Activated naive CD8-positive, alpha-beta T cell treated with anti-CD3 and anti-CD28 coated beads, Interleukin-2, amount 50 U/mL, for 16 hours (primary cell): Measurements from ENCODE around the gene GNAT2.

Experiments
- DNase-seq: peaks from one replicate; pipeline ENCODE4 v3.0.0-alpha.2; 2020; ENCODE audit warnings: low read depth, low spot score

The GNAT2 gene

DNA sequence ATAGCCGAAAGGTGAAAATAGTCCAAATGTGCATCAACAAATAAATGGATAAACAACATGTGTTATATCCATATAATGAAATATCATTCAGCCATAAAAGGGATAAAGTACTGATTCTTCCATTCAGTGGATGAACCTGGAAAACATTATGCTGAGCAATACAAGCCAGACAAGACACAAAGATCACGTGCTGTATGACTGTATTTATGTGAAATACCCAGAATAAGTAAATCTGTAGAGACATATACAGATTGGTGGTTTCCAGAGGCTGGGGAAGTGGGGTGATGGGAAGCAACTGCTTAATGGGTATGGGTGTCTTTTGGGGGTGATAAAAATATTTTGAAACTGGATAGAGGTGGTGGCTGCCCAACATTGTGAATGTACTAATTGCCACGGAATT lies 23.2 kb upstream of the GNAT2 start:
- no peak for DNase-seq

GRCh38 chr1:109641861-109642260 lies 22.4 kb upstream of the GNAT2 start:
- no peak for DNase-seq

GRCh38 chr1:109641078-109641740 lies 21.8 kb upstream of the GNAT2 start:
- no peak for DNase-seq

DNA sequence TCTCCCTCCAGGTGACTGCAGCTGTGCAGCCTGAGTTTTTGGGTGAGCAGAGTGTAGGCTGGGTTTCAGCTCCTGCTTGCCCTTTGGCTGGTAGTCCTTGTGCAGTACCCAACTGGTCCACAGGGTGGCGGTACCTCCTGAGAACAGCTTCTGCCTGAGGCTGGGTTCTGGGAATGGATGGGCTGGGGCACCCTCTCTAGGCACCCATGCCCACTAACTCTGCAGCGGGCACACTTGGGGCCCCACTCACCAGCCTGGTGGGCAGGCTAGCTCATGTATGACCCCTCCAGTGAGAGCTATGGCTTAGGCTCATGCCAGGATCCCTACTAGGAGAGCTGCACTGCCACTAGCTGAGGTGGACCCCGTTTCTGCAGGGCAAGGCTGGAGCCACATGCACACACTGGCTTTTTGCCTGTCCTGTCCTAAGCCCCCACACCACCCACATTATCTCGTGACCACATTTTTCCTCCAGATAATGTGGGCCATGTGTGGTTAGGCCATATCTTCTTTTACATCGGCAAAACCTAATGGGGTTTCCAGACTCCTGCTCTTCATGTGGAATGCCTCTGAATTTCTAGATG lies 21.0 kb upstream of the GNAT2 start:
- DNase-seq, result peak; percentile 88

GRCh38 chr1:109639841-109640184 lies 20.4 kb upstream of the GNAT2 start:
- DNase-seq, result no peak

DNA sequence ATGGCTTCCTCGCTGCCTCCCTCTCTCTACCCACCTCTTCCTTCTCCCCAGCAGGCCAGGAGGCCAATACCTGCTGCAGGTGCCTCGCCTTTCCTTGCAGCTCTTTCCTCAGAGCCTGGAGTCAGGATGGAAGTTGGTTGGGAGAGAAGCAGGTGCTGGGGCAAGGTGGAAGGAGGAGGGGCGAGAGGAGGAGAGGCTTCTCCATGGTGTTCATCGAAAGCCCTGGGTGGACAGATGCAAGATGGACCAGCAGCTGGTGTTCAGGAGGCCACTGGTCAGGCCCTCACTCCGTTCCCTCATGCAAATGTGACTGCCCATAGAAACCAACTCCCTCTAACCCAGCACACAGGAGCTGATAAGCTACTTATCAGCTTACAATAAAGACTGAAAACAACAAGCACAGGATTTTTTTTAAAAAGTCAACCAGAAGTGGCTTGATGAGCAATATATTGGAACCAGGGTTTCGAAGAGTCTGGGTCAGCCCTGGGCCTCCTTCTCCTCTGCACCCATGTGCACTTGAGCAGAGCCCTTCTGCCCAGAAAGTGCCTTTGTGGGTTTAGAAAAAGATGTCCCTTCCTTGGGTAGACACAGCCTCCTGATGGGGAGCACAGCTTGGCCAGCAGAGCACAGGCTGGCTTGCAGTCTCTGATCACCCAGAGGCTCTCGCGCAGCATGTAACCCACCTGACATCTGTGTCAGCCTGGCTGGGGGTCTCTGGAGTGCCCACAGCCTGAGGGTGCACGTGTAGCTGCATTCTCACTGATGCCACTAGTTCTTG lies 19.8 kb upstream of the GNAT2 start:
- no peak for DNase-seq

GRCh38 chr1:109637446-109637845 lies 18.0 kb upstream of the GNAT2 start:
- no peak for DNase-seq

DNA sequence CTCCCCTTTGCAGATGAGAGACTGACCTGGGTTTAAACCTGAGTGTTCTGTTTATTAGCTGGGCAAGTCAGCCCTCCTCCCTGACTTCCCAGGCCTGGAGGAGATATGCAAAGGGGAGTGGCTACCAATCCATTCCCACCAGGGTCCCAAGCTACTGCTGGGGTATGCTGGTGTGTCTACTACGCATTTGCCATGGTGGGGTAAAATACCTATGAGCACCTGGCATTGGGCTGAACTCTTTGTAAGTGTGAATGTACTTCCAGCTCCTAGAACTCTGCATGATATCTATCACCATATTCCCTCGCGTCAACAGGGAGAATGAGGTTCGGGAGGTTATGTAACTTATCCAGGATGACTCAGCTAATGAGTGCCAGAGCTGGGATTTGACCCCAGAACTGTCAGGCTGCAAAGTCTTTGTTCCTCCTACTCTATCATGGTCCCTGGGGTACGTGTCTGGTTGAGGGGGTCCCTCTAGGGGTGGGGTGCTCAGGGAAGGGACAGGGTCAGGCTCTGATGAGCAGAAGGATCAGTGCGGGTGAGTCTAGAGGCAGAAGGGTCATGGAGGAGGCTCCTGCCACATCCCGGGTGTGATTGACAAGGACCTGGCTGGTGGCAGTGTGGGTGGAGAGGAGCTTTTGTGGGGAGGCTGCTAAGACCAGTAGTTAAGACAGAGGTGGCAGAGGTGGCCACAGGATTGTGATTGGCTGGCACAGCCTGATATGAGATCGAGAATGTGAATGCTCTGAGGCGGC lies 17.0 kb upstream of the GNAT2 start:
- DNase-seq, result no peak

DNA sequence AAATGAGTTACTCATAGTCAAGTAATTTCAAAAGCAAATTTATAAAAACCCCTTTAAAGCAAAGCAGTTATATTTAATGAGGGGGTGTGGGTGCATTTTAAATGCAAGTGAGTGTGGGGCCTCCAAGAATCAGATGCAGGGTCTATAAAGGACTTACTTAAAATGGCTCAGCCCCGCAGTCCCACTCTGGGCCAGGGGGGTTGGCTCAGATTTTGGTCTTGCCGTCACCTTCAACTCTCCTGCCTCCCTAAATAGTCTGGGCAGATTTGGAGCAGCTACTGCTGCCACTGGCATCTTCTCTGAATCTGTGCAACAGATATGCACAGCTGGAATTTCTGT lies 16.4 kb upstream of the GNAT2 start:
- DNase-seq, result no peak

- DNase-seq, result no peak
Measured at GRCh38 chr1:109634771-109635750, 15.6 kb upstream of the GNAT2 start.

GRCh38 chr1:109634292-109634691 lies 14.9 kb upstream of the GNAT2 start:
- no peak for DNase-seq

DNA sequence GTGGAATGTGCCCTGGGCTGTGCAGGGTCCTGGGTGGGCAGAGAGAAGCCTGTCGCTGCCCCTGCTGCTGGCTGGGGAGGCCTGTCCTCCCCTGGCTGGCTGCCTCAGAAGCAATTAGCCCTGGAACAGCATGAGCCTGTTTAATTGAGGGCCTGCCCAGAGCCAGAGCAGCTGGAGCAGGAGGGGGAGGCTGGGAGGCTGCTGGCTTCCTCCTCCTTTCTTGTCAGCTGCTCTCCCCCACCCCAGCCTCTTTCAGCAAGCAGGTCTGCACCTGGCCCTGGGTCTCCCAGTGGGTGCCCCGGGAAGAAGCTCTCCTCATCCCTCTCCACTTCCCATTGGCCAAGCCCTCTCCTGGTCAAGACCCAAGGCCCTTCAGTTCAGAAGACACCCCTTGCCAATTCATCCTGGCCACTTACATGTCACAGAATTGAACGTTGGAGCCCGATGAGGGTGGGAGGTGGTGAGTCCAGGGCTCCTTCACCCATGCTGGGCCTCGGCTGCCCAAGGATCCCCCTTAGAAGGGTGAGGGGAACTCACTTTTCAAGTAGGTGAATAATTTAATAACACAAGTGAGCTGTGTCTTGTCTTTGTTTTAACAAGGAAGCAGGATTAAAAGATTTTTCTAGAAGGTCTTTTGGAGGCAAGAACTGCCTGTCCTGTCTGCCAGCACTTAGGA lies 13.4 kb upstream of the GNAT2 start:
- DNase-seq, result no peak

DNA sequence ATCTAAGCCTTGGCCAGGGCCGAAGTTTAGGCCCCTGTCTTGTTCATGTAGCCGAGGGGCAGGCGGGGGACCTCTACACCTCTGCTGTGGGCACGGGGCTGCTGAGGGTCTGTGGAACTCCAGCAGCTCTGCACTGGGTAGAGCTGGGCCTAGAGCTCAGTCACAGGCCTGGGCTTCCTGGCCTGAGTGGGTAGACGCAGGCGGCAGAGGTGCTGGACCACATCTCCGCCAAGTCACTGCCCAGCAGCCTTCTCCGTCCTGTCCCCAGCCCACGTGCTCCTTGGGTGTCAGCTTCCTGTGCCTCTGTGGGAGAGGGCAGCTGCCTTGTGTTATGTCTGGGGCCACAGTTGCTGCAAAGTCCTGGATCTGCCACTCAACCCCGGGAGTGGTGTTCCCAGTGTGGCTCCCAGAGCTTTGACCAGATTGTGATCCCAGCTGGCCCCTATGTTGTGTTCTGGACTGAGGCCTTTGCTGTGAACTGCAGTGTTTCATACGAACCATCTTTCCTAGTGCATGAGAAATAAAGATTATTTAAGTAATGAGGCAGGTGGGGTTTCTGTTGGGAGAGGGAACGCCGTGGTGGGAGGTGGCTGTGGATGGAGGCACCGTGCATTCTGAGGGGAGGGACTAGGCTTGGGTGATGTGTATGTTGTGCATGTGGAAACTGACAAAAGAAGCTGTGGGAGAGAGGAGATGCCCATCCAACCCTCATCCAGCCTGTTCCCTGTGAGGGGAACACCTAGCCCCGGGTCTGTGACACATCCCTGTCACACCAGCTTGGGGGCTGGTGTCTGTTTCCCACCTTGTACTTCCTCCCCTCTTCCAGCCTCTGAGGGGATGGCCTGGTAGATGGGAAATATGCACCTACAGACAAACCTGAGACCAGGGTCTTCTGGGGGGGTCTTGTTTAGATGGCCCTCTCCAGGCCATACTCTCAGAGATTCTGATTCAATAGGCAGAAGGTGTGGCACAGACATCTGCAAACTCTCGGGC lies 12.4 kb upstream of the GNAT2 start:
- DNase-seq, result no peak

GRCh38 chr1:109630898-109631512 lies 11.6 kb upstream of the GNAT2 start:
- DNase-seq, result no peak

- no peak for DNase-seq
Measured at GRCh38 chr1:109630081-109630897, 10.9 kb upstream of the GNAT2 start.

DNA sequence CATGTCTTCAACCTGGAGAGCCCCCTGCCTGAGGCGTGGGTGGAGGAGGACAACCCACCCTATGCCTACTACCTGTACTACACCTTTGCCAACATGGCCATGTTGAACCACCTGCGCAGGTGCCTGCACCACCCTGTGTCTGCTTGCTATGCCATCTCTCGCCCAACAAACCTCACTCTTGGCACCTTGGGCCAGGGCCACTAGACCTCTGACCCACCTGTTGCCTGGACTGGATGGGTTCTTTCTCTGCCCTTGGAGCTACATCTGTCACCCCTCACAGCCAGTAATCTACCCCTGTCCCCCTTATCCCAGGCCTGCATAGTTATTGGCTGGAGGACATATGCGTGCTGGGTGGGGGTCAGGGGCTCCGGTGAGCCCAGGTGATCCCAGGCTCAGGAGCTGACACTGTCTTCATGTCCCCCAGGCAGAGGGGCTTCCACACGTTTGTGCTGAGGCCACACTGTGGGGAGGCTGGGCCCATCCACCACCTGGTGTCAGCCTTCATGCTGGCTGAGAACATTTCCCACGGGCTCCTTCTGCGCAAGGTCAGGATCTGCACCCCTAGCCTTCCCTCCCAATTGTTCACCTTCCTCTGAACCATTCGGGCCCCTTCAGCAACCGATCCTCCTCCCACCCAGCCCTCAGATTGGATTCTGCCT lies 10.1 kb upstream of the GNAT2 start:
- DNase-seq, result no peak

DNA sequence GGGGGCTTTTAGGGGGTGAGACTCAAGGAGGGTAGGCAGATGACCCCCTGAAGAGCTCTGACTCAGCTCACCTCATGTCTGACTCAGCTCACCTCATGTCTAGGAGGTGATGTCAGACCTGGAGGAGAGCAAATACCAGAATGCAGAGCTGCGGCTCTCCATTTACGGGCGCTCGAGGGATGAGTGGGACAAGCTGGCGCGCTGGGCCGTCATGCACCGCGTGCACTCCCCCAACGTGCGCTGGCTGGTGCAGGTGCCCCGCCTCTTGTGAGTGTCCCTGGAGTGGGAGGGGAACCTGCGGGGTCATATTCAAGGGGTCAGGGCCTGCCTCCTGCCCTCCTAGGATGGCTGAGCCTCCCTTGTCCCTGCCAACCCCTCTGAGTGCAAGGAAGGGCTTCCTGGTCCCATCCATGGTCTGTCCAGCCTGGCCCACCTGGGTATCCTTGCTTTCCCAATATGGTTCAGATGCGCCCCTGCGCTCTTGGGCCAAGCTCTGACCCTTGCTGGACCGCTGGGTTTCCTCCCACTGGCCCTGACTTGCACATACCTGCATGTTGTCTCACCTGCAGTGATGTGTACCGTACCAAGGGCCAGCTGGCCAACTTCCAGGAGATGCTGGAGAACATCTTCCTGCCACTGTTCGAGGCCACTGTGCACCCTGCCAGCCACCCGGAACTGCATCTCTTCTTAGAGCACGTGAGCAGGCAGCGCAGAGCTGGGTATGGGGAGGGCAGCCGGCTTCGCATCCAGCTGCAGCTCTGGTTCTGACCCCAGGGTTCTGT lies 9.3 kb upstream of the GNAT2 start:
- no peak for DNase-seq
